Stimulated activated CD4-positive, alpha-beta T cell treated with anti-CD3 and anti-CD28 coated beads, Interleukin-4, amount 100 ng/mL, for 24 hours (primary cell): ENCODE measurements around the gene RLN3.
"Not testable (repeated sequence)": the region's sequence is repeated elsewhere in the genome, so short reads cannot be mapped to it uniquely, and the experiment has no call there.

Experiments
- DNase-seq: peaks from one replicate; pipeline ENCODE4 v3.0.0-alpha.2; 2020

The RLN3 gene

GRCh38 chr19:14023404-14024235, 4.3 kb upstream of the RLN3 start:
- DNase-seq = no peak

- not testable (repeated sequence) for DNase-seq
Measured at GRCh38 chr19:14026652-14027192, 1.2 kb upstream of the RLN3 start.

GRCh38 chr19:14028901-14029300, 953 bp downstream of the RLN3 start:
- no peak for DNase-seq

GRCh38 chr19:14030997-14031718, 3.2 kb downstream of the RLN3 start:
- no peak for DNase-seq

GRCh38 chr19:14031719-14032480, 4.0 kb downstream of the RLN3 start, which contains the start of gene IL27RA:
IL27RA (plus strand) TSS chr19:14031762; CDS start chr19:14031873, 111 bp downstream.
- peak; percentile 76 for DNase-seq

- no peak for DNase-seq
Measured at GRCh38 chr19:14033946-14034345, 6.0 kb downstream of the RLN3 start.

- DNase-seq = not testable (repeated sequence)
Measured at GRCh38 chr19:14035159-14035558, 7.2 kb downstream of the RLN3 start.

- DNase-seq = no peak
Measured at GRCh38 chr19:14035706-14036105, 7.8 kb downstream of the RLN3 start.

GRCh38 chr19:14039181-14039580, 11.2 kb downstream of the RLN3 start:
- no peak for DNase-seq

- DNase-seq = peak; percentile 30
Measured at GRCh38 chr19:14042659-14043608, 15.0 kb downstream of the RLN3 start.

GRCh38 chr19:14047866-14048265, 19.9 kb downstream of the RLN3 start:
- DNase-seq = not testable (repeated sequence)

GRCh38 chr19:14048443-14049153, 20.6 kb downstream of the RLN3 start:
- DNase-seq = peak; percentile 81

GRCh38 chr19:14050512-14050911, 22.6 kb downstream of the RLN3 start:
- DNase-seq = no peak

GRCh38 chr19:14050961-14051360, 23.0 kb downstream of the RLN3 start:
- DNase-seq = not testable (repeated sequence)

GRCh38 chr19:14051980-14052379, 24.0 kb downstream of the RLN3 start:
- DNase-seq = no peak

- DNase-seq = no peak
Measured at GRCh38 chr19:14052470-14052869, 24.5 kb downstream of the RLN3 start.

GRCh38 chr19:14053032-14053431, 25.1 kb downstream of the RLN3 start:
- no peak for DNase-seq

GRCh38 chr19:14053500-14053899, 25.6 kb downstream of the RLN3 start:
- DNase-seq = no peak

- no peak for DNase-seq
Measured at GRCh38 chr19:14054099-14054498, 26.2 kb downstream of the RLN3 start.

- DNase-seq = no peak
Measured at GRCh38 chr19:14054721-14055120, 26.8 kb downstream of the RLN3 start.

GRCh38 chr19:14055396-14055795, 27.4 kb downstream of the RLN3 start:
- DNase-seq = no peak
